BE2C (cell line): ENCODE measurements around the gene CYFIP2.

Source experiments
- DNase-seq: peaks from one replicate; pipeline ENCODE4 v3.0.0-alpha.2; 2020
- H3K27me3 ChIP-seq: fragments of 250-450 bp; sonication (Bioruptor Pico); 2 replicates; pipeline ENCODE4 v1.5.1; 2020; ENCODE audit warnings: mild to moderate bottlenecking
- H3K36me3 ChIP-seq: fragments of 250-450 bp; sonication (Bioruptor Pico); 2 replicates; pipeline ENCODE4 v1.5.1; 2020; ENCODE audit warnings: mild to moderate bottlenecking
- H3K4me1 ChIP-seq: fragments of 250-450 bp; sonication (Bioruptor Pico); 2 replicates; pipeline ENCODE4 v1.5.1; 2020
- H3K4me3 ChIP-seq: 2 replicates; pipeline ENCODE4 v1.5.1; 2011; ENCODE audit warnings: low read depth, low read length
- H3K9me3 ChIP-seq: fragments of 250-450 bp; sonication (Bioruptor Pico); 2 replicates; pipeline ENCODE4 v1.5.1; 2020
- CTCF ChIP-seq: IDR thresholded peaks from 2 replicates; pipeline ENCODE4 v1.5.1; 2012; ENCODE audit warnings: mild to moderate bottlenecking, low read depth, low read length

The CYFIP2 gene

DNA sequence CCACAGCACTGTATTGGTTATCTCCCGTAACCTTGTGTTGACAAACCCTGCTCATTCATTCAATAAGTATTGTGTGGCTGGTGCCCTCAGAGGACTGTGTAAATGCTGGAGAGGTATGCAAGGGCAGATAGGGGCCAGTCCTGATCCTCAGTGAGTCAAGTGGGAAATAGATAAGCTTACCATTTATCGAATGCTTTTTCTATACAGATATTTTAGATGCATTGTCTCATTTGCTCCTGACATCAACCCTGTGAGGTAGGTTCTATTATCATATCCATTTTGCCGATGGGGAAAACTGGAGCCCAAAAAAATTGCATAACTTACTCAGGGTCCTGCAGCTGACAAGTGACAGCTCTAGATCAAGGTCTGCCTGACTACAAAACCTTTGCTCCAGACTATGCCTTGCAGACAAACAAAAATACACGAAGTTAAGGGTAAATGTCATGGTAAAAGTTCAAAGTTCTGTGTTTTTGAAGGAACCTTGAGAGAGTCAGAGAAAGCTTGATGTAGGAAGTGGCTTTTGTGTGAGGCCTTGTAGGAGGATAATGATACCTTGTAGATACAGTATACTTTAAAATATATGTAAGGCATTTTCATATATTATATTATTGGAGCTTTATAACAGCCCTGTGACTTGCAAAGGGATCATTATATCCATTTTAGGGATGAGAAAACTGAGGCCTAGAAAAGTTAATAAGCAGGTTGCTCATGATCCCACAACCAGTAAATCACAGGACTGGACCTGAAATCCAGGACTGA is 22.7 kb downstream of the CYFIP2 start:
- no peak for DNase-seq
- H3K9me3 ChIP-seq = no peaks in the 10 kb centered on the region
- no peak overlapping the region for H3K4me3 ChIP-seq
- no peaks in the 10 kb centered on the region for H3K4me1 ChIP-seq
- no peaks in the 10 kb centered on the region for H3K27me3 ChIP-seq
- H3K36me3 ChIP-seq = no peaks in the 10 kb centered on the region
- TF ChIP-seq CTCF = no peak

GRCh38 chr5:157289164-157289819 is 23.4 kb downstream of the CYFIP2 start:
- Histone ChIP-seq H3K9me3 (no peaks in the 10 kb centered on the region), H3K36me3 (no peaks in the 10 kb centered on the region), H3K27me3 (no peaks in the 10 kb centered on the region), H3K4me1 (no peaks in the 10 kb centered on the region), H3K4me3 (no peak overlapping the region)
- TF ChIP-seq CTCF = no peak
- no peak for DNase-seq

DNA sequence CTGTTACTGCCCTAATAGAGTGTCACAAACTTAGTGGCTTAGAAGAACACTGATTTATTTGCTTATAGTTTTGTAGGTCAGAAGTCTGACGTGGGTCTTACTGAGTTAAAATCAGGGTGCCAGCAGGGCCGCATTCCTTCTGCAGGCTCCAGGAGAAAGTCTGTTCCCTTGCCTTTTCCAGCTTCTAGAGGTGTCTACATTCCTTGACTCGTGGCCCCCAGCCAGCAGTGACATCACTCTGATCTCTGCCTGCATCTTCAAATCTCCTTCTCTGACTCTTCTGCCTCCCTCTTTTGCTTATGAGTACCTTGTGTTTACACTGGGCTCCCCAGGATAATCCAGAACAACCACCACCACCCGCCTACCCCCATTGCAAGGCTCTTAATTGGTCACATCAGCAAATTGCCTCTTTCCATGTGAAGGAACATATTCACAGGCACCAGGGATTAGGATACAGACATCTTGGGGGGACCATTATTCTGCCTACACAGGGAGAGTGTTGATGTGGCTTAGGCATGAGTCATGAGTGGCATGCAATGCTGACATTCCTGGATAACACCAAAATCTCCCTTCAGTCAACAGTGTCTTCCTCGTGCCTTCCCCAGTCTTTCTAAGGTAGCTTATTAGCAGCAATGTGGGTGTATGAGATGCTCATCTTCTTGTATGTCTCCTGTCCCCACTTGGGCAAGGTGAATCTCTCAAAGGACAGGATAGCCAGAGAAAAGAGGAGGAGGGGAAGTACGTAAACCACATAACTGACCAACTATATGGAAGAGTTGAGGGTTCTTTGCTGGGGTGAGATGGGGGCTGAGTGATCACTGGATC is 24.4 kb downstream of the CYFIP2 start:
- Histone ChIP-seq H3K36me3 (no peaks in the 10 kb centered on the region), H3K4me1 (no peaks in the 10 kb centered on the region), H3K4me3 (no peak overlapping the region), H3K9me3 (no peaks in the 10 kb centered on the region), H3K27me3 (no peaks in the 10 kb centered on the region)
- no peak for TF ChIP-seq CTCF
- DNase-seq = no peak

DNA sequence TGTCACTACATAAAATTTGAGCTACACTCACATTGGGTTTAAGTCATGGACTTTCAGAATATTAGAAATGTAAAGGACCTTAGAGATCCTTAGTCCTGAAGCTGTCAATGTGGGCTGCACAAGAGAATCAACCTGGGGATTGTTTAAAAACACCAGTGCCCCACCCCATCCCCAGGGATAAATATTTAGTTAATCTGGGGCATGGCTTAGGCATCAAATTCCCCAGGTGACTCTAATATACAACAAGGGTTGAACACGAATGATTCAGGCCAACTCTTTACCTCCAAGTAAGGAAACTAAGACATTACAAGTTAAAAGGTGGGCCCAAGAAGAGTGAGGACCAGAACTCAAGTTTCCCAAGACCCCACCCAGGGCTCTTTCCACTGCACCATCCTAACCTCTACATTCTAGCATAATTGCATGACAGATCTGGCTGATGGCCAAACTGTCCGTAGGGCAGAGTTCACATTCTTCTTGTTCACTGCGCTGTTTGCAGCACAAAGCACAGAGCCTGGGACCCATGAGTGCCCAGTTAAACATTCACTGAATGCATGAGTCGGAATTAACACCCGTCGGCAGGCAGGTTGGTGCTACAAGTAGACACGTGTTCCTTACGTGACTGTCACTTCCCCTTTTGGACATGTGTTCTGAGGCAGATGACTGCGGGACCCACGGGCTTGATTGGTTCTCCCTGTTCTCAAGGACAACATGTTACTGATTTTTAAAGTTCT is 25.2 kb downstream of the CYFIP2 start:
- no peak for TF ChIP-seq CTCF
- Histone ChIP-seq H3K4me3 (no peak overlapping the region), H3K4me1 (no peaks in the 10 kb centered on the region), H3K9me3 (no peaks in the 10 kb centered on the region), H3K36me3 (no peaks in the 10 kb centered on the region), H3K27me3 (no peaks in the 10 kb centered on the region)
- no peak for DNase-seq

- Histone ChIP-seq H3K4me1 (no peaks in the 10 kb centered on the region), H3K4me3 (no peak overlapping the region), H3K36me3 (no peaks in the 10 kb centered on the region), H3K9me3 (no peaks in the 10 kb centered on the region), H3K27me3 (no peaks in the 10 kb centered on the region)
- TF ChIP-seq CTCF = no peak
- no peak for DNase-seq
Measured at GRCh38 chr5:157292599-157292998, 26.7 kb downstream of the CYFIP2 start.
